Retina (tissue), 1 donor: Measurements from ENCODE around the gene MAGEA11.
"Not testable (repeated sequence)": the region's sequence is repeated elsewhere in the genome, so short reads cannot be mapped to it uniquely, and the experiment has no call there.

ENCODE experiments used
- DNase-seq: peaks from one replicate; pipeline ENCODE4 v3.0.0-alpha.2; 2016

MAGEA11 gene

DNA sequence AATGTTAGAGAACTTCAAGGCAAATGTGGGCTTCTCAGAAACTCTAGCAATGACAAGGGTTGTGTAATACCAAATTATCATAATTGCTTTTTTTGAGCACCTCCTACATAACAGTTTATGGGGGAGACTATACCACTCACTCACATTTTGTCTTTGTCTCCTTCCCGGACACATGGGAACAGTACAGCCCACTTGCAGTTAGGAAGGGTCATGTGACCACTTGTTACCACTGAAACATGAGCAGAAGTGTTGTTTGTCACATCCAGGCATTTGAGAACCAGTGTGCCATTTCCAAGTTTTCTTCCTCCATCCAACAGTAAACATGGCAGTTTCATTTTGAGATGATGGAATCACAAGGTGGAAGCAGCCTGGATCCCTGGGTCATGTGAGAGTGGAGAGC, 6.9 kb downstream of the MAGEA11 start:
- DNase-seq, result no peak

DNA sequence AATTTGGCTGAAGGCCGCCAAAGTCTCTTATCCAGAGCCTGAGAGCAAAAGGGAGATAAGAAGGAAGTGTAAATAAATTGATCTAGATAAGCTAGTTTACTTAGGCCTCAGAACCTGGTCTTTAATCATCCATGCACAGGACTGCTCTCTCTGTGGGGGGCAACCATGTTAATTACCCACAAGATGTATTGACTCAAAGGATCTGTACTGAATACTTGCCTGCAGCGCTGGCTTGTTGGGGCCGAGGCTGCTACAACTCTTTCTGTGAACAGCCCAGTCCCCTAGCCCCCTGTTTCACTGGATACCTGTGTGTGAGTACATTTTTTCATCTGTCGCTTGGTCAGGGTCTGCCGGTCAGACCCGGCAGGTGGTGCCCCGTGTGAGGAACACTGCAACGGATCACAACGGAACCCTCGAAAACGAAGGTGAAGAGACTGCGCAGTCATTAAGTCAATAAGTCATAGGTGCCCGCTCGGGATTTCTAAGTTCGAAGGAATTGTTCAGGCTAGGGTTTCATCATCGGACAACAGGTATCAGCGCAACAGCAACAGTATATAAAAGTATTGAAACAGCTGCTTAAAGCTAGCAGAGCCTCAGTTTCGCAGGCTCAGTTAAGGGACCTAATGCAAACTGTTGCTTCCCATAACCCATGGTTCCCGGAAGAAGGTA, 8.3 kb downstream of the MAGEA11 start:
- no peak for DNase-seq

GRCh38 chrX:149721241-149721640, 9.4 kb downstream of the MAGEA11 start:
- DNase-seq, result not testable (repeated sequence)

GRCh38 chrX:149721778-149722177, 9.9 kb downstream of the MAGEA11 start:
- DNase-seq, result no peak

GRCh38 chrX:149723583-149724118, 11.8 kb downstream of the MAGEA11 start:
- not testable (repeated sequence) for DNase-seq

DNA sequence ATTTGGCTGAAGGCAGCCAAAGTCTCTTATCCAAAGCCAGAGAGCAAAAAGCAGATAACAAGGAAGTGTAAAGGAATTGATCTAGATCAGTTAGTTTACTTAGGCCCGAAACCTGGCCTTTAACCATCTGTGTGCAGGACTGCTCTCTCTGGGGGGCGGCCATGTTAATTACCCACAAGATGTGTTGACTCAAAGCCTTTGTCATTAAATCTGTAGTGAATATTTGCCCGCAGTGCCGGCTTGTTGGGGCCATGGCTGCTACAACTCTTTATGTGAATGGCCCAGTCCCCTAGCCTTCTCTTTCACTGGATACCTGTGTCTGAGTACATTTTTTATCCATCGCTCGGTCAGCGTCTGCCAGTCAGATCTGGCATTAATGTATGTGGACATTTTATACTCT, 15.4 kb downstream of the MAGEA11 start:
- DNase-seq, result not testable (repeated sequence)

DNA sequence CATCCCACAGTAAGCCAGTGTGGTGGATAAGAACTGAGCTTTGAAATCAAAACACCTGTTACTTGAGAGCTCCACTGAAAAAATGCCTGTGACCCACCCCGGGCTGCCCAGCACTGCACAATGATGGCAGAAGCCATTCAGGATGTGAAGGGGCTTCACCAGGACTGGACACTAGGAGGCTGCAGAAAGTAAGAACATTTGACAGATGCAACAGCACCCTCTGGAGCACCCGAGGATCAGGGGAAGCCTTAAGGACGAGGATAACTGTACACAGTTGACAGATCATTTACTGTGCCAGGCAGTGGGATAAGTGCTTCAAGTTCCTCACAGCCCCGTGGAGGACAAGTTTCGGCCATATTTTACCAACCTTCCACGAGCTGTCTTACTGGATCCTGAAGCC, 30.4 kb downstream of the MAGEA11 start:
- not testable (repeated sequence) for DNase-seq

DNA sequence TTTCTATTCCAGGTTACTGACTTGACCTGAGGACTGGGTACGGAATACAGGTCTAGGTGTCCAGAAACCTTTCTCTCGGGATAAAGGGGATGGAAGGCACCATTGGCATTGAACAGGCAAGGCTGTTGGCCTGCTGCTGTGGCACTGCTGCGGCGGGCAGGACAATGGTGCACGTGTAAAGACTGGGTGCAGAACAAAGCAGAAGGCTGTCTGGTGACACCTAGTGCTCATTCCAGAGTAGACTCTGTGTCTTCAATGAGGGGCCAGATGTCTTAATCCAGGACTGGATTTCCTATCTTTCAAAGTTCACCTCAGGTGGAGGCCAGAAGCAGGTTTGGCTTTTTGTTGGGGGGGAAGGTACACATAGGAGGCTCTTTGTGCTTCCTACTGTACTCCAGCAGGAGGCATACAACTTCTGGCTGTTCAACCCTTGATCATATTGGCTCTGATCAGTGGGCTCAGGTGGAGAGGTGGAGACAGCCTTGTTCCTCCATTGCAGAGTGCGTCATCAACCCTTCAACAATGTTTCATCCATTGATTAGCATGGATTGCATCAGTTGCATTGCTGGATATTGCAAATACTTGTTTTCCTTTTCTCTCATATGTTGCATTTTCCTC, 34.6 kb downstream of the MAGEA11 start:
- not testable (repeated sequence) for DNase-seq

DNA sequence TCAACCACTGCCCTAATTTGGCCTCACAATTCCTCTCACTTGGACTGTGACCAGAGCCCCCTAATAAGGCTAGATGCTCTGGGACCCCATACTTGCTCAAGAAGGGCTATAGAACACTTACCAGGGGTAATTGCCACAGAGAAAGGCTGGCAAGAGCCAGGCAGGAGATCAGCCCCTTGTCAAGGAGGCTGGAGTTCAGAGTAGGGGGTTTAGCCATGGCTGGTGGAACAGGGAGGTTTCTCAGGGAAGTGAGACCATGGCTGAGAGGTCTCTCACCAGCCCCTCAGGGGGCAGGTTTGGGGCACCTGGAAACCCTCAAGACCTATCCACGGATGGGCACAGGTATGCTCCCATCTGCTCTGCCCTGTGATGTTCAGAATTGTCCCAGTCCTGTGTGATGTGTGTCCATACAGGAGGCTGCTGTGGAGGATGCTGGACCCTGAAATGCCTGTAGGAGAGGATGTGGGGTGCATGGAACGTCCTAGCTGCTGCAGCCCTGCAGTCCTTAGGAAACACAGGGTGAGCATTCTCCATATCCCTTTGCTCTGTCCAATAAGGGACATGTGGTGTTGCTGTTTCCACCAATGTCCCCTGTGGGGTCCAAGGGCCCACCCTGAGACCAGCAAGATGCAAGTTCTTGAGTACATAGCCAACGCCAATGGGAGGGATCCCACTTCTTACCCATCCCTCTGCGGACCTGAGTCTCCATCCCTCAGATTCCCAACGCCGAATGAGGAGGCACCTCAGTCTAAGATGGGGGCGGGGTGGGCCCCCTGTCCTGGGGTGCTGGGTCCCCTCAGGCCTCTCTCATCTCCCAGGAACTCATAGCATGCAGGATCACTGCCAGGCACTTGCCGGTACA, 45.6 kb downstream of the MAGEA11 start:
- no peak for DNase-seq

GRCh38 chrX:149758068-149758714, 46.3 kb downstream of the MAGEA11 start:
- no peak for DNase-seq

- DNase-seq, result not testable (repeated sequence)
These were observed 46.8 kb downstream of the MAGEA11 start for GRCh38 chrX:149758715-149759078.

- DNase-seq, result no peak
These were observed 48.0 kb downstream of the MAGEA11 start for GRCh38 chrX:149759824-149760223.

GRCh38 chrX:149760965-149761364, 49.1 kb downstream of the MAGEA11 start:
- DNase-seq, result no peak

GRCh38 chrX:149761858-149762674, 50.2 kb downstream of the MAGEA11 start:
- DNase-seq, result not testable (repeated sequence)

GRCh38 chrX:149762696-149763614, 51.1 kb downstream of the MAGEA11 start:
- no peak for DNase-seq
